ENCODE results near the gene GJD4. TPM values are rescaled to one million over a fixed set of nuclear protein-coding genes. Genes with fewer than 3 reads are reported as not detected.

The GJD4 gene
- not detected for total RNA-seq

GRCh38 chr10:35605191-35605590 is at the start of gene GJD4:
Gene GJD4, plus strand, starts transcription at chr10:35605341. Its CDS starts 227 bp downstream, at chr10:35605568.

GRCh38 chr10:35642035-35642792 is 37.1 kb downstream of the GJD4 start, which contains the start of gene FZD8:
Gene FZD8, minus strand, starts transcription at chr10:35642296. Its CDS starts 867 bp downstream, at chr10:35641429.

Other genes starting within 250 kb of the GJD4 start
- gene FZD8, start 37.0 kb downstream of the GJD4 start, total RNA-seq: 34.4 TPM

Measured in metanephros (tissue), 1 donor.